ENCODE results near the gene CDH18.

Gene CDH18

GRCh38 chr5:19987612-19988361, at the start of gene CDH18:
CDH18 (minus strand) TSS chr5:19988200; CDS start chr5:19838986, 149,214 bp downstream.
- DNase-seq (ENCODE audit: low read depth, low spot score): no peak

- DNase-seq (ENCODE audit: low read depth, low spot score): no peak
Measured at GRCh38 chr5:20034717-20035116, 46.7 kb upstream of the CDH18 start.

GRCh38 chr5:20033881-20034280, 45.9 kb upstream of the CDH18 start:
- DNase-seq (ENCODE audit: low read depth, low spot score): no peak

- DNase-seq (ENCODE audit: low read depth, low spot score): no peak
Measured at GRCh38 chr5:20032896-20033295, 44.9 kb upstream of the CDH18 start.

GRCh38 chr5:20030125-20030524, 42.1 kb upstream of the CDH18 start:
- no peak for DNase-seq (ENCODE audit: low read depth, low spot score)

- no peak for DNase-seq (ENCODE audit: low read depth, low spot score)
Measured at GRCh38 chr5:20029266-20029665, 41.3 kb upstream of the CDH18 start.

- DNase-seq (ENCODE audit: low read depth, low spot score): no peak
Measured at GRCh38 chr5:20028506-20028905, 40.5 kb upstream of the CDH18 start.

- DNase-seq (ENCODE audit: low read depth, low spot score): no peak
Measured at GRCh38 chr5:20023686-20024180, 35.7 kb upstream of the CDH18 start.

GRCh38 chr5:20020247-20020646, 32.2 kb upstream of the CDH18 start:
- no peak for DNase-seq (ENCODE audit: low read depth, low spot score)

GRCh38 chr5:20017021-20017420, 29.0 kb upstream of the CDH18 start:
- no peak for DNase-seq (ENCODE audit: low read depth, low spot score)

- DNase-seq (ENCODE audit: low read depth, low spot score): no peak
Measured at GRCh38 chr5:20000416-20000815, 12.4 kb upstream of the CDH18 start.

GRCh38 chr5:19988457-19988856, 457 bp upstream of the CDH18 start:
- DNase-seq (ENCODE audit: low read depth, low spot score): no peak

- no peak for DNase-seq (ENCODE audit: low read depth, low spot score)
Measured at GRCh38 chr5:19986806-19987205, 1.2 kb downstream of the CDH18 start.

- DNase-seq (ENCODE audit: low read depth, low spot score): no peak
Measured at GRCh38 chr5:19986031-19986619, 1.9 kb downstream of the CDH18 start.

GRCh38 chr5:19978476-19978875, 9.5 kb downstream of the CDH18 start:
- no peak for DNase-seq (ENCODE audit: low read depth, low spot score)

GRCh38 chr5:19977099-19977498, 10.9 kb downstream of the CDH18 start:
- DNase-seq (ENCODE audit: low read depth, low spot score): no peak

GRCh38 chr5:19975795-19976194, 12.2 kb downstream of the CDH18 start:
- DNase-seq (ENCODE audit: low read depth, low spot score): no peak

- no peak for DNase-seq (ENCODE audit: low read depth, low spot score)
Measured at GRCh38 chr5:19960451-19960850, 27.5 kb downstream of the CDH18 start.

- no peak for DNase-seq (ENCODE audit: low read depth, low spot score)
Measured at GRCh38 chr5:19959830-19960384, 28.1 kb downstream of the CDH18 start.

- no peak for DNase-seq (ENCODE audit: low read depth, low spot score)
Measured at GRCh38 chr5:19950897-19951296, 37.1 kb downstream of the CDH18 start.

- no peak for DNase-seq (ENCODE audit: low read depth, low spot score)
Measured at GRCh38 chr5:19940192-19940591, 47.8 kb downstream of the CDH18 start.

GRCh38 chr5:19930451-19930850, 57.5 kb downstream of the CDH18 start:
- no peak for DNase-seq (ENCODE audit: low read depth, low spot score)

Measured in activated CD4-positive, CD25-positive, alpha-beta regulatory T cell treated with anti-CD3 and anti-CD28 coated beads, Interleukin-2, amount 50 U/mL, for 16 hours (primary cell).